Fibroblast of skin of back (primary cell): Measurements from ENCODE around the gene DPP7. TPM values are rescaled to one million over a fixed set of nuclear protein-coding genes. Genes with fewer than 3 reads are reported as not detected.

Experiments
- DNase-seq: peaks from one replicate; pipeline ENCODE4 v3.0.0-alpha.2; 2013
- polyA plus RNA-seq, 2 experiments: library from polyadenylated mRNA; unstranded; fragments of 120-200 nt; gene quantifications; one replicate each; pipeline ENCODE4 v1.2.1, GENCODE V29; 2013; ENCODE audit not compliant: insufficient read length in 2 of 2

The DPP7 gene
- polyA plus RNA-seq (2013, experiment 1 of 2; ENCODE audit: insufficient read length), result 69.9 TPM
- 59.8 TPM for polyA plus RNA-seq (2013, experiment 2 of 2; ENCODE audit: insufficient read length)

DNA sequence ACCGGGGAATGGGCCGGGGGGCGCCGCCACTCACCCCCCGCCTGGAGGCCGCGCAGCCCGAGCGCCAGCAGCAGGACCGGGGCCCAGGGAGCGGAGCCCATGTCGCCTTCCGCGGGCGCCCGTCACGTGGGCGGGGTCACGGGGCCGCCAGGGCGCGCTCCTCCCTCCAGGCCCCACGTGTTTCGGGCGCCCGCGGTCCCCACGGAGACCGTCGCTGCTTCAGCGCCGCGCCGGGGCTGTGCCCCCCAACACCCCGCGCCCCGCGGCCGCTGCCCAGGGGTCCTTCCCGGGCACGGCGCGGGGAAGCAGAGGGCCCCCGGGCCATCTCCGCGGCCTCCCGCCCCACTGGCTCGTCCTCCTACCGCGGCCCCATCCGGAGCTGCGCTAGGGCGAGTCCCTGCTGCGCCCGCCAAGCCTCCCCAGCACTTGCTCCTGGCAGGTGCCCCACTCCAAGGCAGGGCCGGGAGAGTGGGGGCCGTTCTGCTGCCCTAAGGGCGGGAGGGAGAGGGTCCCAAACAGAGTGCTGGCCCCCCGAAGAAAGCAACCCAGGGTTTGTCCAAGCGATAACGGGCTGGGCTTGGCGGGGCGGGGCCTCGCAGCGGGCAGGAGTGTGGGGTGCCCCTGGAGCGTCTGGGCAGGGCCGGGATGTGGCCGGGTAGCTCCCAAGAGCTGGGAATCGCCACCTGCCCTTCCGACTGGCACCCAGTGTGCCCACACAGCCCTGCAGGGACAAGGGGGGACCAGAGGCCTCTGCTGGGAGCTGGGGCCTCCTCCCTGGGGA lies at the start of gene DPP7:
Gene DPP7 (minus strand): TSS at position 121 of the 781 bp plus-strand sequence. CDS start 20 bp downstream, at position 101.
- DNase-seq, result peak; percentile 54

GRCh38 chr9:137163805-137164204 lies 49.3 kb upstream of the DPP7 start:
- no peak for DNase-seq

- DNase-seq, result no peak
Observed at GRCh38 chr9:137163365-137163715, 48.8 kb upstream of the DPP7 start.

DNA sequence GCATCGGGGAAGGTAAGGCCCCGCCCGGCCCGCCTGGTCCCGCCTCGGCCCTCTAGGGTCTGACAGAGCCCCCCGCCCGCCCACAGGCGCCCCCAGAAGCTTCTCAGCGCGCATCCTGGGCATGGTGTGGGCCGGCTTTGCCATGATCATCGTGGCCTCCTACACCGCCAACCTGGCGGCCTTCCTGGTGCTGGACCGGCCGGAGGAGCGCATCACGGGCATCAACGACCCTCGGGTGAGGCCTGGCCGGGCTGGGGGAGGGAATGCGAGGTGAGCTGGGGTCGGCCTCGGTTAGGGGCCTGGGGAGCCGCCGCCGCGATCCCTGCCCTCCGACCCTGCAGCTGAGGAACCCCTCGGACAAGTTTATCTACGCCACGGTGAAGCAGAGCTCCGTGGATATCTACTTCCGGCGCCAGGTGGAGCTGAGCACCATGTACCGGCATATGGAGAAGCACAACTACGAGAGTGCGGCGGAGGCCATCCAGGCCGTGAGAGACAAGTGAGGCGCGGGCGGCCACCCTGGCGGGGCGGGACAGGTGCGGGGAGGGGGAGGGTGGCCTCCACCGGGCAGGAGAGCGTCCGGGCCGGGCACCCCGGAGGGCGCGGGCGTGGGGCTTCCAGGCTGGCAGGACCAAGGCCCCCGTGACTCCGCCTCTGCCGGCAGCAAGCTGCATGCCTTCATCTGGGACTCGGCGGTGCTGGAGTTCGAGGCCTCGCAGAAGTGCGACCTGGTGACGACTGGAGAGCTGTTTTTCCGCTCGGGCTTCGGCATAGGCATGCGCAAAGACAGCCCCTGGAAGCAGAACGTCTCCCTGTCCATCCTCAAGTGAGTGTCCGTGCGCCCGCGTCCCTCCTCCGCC lies 48.2 kb upstream of the DPP7 start:
- no peak for DNase-seq

GRCh38 chr9:137161558-137162486 lies 47.3 kb upstream of the DPP7 start:
- no peak for DNase-seq

DNA sequence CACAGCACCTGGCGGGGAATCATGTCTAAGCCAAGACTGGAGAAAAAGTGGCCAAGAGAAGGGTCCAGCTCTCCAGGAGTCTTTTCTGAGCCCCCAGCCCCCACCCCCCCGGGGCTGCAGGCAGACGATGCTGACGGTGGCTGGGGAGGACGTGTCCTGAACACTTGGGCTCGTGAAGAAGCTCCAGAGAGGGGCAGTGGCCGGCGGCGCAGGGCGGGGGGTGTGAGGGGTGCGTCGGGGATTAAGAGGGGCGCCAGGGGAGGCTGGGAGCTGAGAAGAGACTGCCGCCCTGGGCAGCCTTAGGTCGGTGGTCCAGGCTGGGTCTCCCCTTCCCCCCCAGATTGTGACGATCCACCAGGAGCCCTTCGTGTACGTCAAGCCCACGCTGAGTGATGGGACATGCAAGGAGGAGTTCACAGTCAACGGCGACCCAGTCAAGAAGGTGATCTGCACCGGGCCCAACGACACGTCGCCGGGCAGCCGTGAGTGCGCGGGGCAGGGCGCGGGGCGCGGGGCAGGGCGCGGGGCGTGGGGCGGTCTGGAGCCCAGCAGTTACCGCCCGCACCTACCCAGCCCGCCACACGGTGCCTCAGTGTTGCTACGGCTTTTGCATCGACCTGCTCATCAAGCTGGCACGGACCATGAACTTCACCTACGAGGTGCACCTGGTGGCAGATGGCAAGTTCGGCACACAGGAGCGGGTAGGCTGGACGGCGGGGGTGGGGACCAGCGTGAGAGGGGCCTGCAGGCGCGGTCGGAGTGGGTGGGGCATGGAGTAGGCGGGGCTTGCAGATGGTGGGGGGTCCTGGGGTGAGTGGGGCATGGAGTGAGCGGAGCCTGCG lies 46.4 kb upstream of the DPP7 start:
- no peak for DNase-seq

DNA sequence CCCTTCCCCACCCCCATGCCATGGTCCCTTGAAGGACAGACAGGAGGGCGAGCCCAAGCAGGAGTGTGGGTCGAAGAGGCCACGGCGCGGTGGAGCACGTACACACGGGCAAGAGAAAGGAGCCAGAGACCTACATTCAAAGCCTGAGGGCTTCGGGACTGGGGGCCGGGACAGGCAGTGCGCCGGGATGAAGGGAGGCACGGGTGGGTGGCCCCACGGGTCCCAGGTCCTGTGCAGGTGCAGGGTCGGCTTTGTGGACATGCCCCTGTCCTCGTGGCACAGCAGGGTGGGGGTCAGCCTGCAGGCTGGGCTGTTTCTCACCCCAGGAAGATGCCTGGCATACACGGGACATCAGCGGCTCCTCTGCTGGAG lies 45.5 kb upstream of the DPP7 start:
- no peak for DNase-seq

- DNase-seq, result no peak
Observed at GRCh38 chr9:137159105-137160053, 44.8 kb upstream of the DPP7 start.

DNA sequence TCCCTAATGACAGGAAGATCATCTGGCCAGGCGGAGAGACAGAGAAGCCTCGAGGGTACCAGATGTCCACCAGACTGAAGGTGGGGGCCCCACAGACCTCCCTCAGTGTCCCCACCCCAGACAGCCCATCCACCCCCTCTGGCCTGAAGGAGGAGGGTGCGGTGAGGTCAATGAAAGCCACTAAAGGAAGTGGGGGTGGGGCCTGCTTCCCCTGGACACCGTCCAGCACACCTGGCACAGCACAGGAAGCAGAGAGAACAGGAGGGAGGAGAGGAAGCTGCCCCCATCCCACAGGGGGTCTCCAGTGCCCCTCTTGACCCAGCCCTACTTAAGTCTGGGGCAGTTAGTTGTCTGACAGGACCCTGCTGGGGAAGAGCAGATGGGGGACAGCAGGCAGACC lies 44.1 kb upstream of the DPP7 start:
- no peak for DNase-seq

GRCh38 chr9:137157618-137158415 lies 43.3 kb upstream of the DPP7 start:
- no peak for DNase-seq

GRCh38 chr9:137156567-137157375 lies 42.2 kb upstream of the DPP7 start:
- DNase-seq, result no peak

DNA sequence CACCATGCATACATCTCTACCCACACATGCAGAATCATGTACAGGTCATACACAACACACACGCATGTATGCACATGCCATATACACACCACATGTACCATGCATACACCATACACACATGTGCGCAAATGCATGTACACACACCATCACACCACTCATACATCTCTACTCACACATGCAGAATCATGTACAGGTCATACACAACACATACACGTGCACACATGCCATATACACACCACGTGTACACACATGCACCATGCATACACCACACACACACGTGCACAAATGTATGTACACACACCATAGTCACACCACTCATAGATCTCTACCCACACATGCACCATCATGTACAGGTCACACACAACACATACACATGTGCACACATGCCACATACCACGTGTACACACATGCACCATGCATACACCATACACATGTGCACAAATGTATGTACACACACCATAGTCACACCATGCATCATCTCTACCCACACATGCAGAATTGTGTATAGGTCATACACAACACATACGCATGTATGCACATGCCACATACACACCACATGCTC lies 38.4 kb upstream of the DPP7 start:
- DNase-seq, result no peak

DNA sequence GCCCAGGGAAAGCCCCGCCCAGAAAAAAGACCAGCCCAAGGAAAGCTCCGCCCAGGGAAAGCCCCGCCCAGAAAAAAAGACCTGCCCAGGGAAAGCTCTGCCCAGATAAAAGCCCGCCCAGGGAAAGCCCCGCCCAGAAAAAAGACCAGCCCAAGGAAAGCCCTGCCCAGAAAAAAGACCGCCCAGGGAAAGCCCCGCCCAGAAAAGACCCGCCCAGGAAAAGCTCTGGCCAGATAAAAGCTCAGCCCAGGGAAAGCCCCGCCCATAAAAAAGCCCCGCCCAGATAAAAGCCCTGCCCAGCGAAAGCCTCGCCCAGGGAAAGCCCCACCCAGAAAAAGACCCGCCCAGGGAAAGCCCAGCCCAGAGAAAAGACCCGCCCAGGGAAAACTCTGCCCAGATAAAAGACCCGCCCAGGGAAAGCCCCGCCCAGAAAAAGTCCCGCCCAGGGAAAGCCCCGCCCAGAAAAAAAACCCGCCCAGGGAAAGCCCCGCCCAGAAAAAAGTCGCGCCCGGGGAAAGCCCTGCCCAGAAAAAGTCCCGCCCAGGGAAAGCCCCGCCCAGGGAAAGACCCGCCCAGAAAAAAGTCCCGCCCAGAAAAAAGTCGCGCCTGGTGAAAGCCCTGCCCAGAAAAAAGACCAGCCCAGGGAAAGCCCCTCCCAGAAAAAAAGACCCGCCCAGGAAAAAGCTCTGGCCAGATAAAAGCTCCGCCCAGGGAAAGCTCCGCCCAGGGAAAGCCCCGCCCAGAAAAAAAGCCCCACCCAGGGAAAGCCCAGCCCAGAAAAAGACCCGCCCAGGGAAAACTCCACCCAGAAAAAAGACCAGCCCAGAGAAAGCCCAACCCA lies 36.3 kb upstream of the DPP7 start:
- DNase-seq, result peak; percentile 34

DNA sequence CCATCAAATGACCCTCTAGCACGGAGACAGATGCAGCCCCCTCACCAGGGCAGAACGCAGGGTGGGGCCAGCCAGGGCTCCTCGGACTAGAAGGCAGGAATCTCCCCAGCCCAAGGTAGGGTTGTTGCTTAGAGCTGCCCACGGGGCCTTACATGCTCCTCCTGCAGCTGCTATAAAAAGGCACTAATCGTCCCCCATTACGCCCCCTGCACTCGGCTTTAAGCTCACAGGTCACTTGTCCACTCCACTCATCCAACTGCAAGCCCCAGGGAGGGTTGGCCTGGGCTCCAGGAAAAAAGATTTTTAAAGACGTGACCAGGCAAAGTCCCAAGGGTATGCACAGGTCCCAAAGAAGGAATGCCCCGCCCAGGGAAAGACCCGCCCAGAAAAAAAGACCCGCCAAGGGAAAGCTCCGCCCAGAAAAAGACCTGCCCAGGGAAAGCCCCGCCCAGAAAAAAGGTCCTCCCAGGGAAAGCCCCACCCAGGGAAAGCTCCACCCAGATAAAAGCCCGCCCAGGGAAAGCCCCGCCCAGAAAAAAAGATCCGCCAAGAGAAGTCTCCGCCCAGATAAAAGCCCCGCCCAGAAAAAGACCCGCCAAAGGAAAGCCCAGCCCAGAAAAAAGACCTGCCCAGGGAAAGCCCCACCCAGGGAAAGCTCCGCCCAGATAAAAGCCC lies 35.5 kb upstream of the DPP7 start:
- no peak for DNase-seq

DNA sequence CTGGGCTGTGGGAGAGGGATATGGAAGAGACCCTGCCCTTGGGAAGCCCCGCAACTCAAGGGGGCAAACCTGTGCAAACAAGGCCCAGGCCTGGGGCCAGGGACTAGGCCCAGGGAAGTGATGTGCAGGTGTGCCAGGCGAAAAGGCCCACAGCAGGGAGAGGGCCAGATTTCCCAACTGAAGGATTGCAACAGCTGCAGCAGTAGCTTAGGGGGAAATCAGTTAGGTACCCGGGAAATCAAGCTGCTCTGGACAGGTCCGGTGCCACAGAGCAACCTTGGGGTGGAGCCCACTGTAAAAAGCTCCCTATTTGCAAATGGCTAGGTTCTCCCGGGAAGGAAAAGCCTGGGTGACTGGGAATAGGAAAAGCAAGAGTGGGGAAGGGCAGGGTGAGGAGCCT lies 34.8 kb upstream of the DPP7 start:
- DNase-seq, result no peak

GRCh38 chr9:137148661-137149060 lies 34.1 kb upstream of the DPP7 start:
- DNase-seq, result no peak

GRCh38 chr9:137148242-137148641 lies 33.7 kb upstream of the DPP7 start:
- no peak for DNase-seq
